ENCODE results near the gene PLA2G2F.

DNA sequence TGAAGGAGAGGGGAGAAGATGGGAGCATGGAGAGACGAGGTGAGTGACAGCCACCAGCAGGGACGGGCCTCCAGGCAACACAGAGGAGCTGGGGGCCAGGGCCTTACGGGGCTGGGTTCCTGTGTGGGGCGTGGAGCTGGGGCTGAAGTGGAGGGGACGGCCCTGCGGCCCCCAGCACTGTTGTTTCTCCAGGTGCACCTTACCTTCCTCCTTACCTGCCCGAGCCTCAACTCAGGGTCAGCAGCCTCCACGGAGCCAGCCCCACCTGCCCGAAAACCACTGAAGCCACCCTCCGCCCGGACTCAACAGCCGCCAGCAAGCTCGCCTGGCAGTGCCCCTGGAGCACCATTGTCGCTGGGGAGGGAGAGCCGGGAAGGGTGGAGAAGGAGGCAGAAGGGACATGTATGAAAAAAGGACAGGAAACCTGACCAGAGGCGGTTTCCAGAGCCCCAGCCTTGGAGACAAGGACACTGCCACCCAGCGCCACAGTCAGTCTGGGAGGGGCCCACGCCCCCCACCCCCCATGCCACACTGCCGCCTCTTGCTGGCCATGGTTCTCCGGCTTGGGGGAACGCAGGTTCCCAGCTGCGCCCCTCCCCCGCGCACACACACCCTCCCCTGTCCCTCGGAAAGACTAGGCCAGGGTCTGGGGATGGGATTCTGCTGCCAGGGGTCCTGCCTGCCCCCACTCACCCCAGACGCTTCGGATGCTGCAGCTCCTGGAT lies 10.6 kb downstream of the PLA2G2F start:
- TF ChIP-seq POLR2A (IDR thresholded peaks at IDR 0.05) = no peak
- TF ChIP-seq, protein P1, sequence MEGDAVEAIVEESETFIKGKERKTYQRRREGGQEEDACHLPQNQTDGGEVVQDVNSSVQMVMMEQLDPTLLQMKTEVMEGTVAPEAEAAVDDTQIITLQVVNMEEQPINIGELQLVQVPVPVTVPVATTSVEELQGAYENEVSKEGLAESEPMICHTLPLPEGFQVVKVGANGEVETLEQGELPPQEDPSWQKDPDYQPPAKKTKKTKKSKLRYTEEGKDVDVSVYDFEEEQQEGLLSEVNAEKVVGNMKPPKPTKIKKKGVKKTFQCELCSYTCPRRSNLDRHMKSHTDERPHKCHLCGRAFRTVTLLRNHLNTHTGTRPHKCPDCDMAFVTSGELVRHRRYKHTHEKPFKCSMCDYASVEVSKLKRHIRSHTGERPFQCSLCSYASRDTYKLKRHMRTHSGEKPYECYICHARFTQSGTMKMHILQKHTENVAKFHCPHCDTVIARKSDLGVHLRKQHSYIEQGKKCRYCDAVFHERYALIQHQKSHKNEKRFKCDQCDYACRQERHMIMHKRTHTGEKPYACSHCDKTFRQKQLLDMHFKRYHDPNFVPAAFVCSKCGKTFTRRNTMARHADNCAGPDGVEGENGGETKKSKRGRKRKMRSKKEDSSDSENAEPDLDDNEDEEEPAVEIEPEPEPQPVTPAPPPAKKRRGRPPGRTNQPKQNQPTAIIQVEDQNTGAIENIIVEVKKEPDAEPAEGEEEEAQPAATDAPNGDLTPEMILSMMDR (IDR thresholded peaks at IDR 0.05) = no peak

All from vagina (tissue), 2 donors.